Measurements from ENCODE around the gene TSPAN1. TPM values are rescaled to one million over a fixed set of nuclear protein-coding genes. Genes with fewer than 3 reads are reported as not detected.
A peak's percentile ranks its signal among the peaks of the same experiment; 100 is the strongest.

Gene TSPAN1
- total and polyA plus RNA-seq, 10 of the 15 experiments (the other 5 are each of a cell fraction or from before 2014, with no cell fraction given): 0.08 to 0.29 (median 0.23) TPM; not detected in 5

- TF ChIP-seq ZNF24 (IDR thresholded peaks at IDR 0.05): 0 out of 2 replicates have a peak, but pooled peaks have one; percentile 25
- TF ChIP-seq CTCF (IDR thresholded peaks at IDR 0.05 in 2 of 3, conservative IDR thresholded peaks at IDR 0.05 in 1 of 3; ENCODE audit: control insufficient read depth in 2 of 3, extremely low read depth in 1 of 3, insufficient read depth in 1 of 3, low read depth in 3 of 3, low read length in 3 of 3): peak; percentile 82 to 99 (median 89)
- no peak for TF ChIP-seq ZNF592 (IDR thresholded peaks at IDR 0.05)
- TF ChIP-seq MTA2 (IDR thresholded peaks at IDR 0.05; ENCODE audit: low read depth): no peak
- no peak for TF ChIP-seq E4F1 (IDR thresholded peaks at IDR 0.05; ENCODE audit: borderline replicate concordance, partially characterized antibody)
- no peak; the same call in 1 of the 2 replicates for TF ChIP-seq RB1 (IDR thresholded peaks at IDR 0.05; ENCODE audit: borderline replicate concordance)
- TF ChIP-seq ZNF274 (IDR thresholded peaks at IDR 0.05; ENCODE audit: insufficient read depth, insufficient read length): no peak
- 0 out of 2 replicates have a peak, but pooled peaks have one; percentile 8 for TF ChIP-seq EED (IDR thresholded peaks at IDR 0.05; ENCODE audit: low read depth)
- no peak for TF ChIP-seq PAX8 (IDR thresholded peaks at IDR 0.05)
- TF ChIP-seq SMARCA5 (IDR thresholded peaks at IDR 0.05): peak; percentile 93
- no peak for TF ChIP-seq CEBPB (IDR thresholded peaks at IDR 0.05; ENCODE audit: borderline replicate concordance in 1 of 2, low read depth in 2 of 2, low read length in 2 of 2)
- no peak for TF ChIP-seq WRNIP1 (IDR thresholded peaks at IDR 0.05; ENCODE audit: borderline replicate concordance, low read depth, low read length)
- no peak for TF ChIP-seq ZBTB33 (IDR thresholded peaks at IDR 0.05)
- peak; percentile 85 for TF ChIP-seq RAD21 (IDR thresholded peaks at IDR 0.05; ENCODE audit: insufficient read depth, low read depth, low read length)
- TF ChIP-seq NR2C2 (IDR thresholded peaks at IDR 0.05; ENCODE audit: borderline replicate concordance, control insufficient read depth, insufficient read length, low read depth): no peak
These were observed 48.6 kb downstream of the TSPAN1 start (continued) for GRCh38 chr1:46223472-46223943.
